GM18499 (cell line): ENCODE data around the gene HIRIP3.
A peak's percentile ranks its signal among the peaks of the same experiment; 100 is the strongest.

Experiments used
- ATAC-seq: cut with Tn5 transposase; IDR thresholded peaks from one replicate; pipeline ENCODE4 v1.9.1; 2021; ENCODE audit warnings: moderate number of reproducible peaks; ENCODE audit not compliant: insufficient read depth, unreplicated experiment

Gene HIRIP3

GRCh38 chr16:29985271-29985811 is 10.1 kb downstream of the HIRIP3 start:
- ATAC-seq, result no peak

GRCh38 chr16:29984764-29985147 is 10.7 kb downstream of the HIRIP3 start:
- no peak for ATAC-seq

GRCh38 chr16:29984137-29984763 is 11.2 kb downstream of the HIRIP3 start:
- ATAC-seq, result no peak

- ATAC-seq, result no peak
Measured at GRCh38 chr16:29983420-29984136, 11.8 kb downstream of the HIRIP3 start.

GRCh38 chr16:29982560-29983419 is 12.6 kb downstream of the HIRIP3 start:
- ATAC-seq, result no peak

- no peak for ATAC-seq
Measured at GRCh38 chr16:29978564-29979270, 16.7 kb downstream of the HIRIP3 start.

- ATAC-seq, result no peak
Measured at GRCh38 chr16:29978081-29978480, 17.3 kb downstream of the HIRIP3 start.

GRCh38 chr16:29977063-29977825 is 18.2 kb downstream of the HIRIP3 start:
- no peak for ATAC-seq

GRCh38 chr16:29975811-29976511 is 19.5 kb downstream of the HIRIP3 start:
- no peak for ATAC-seq

GRCh38 chr16:29975134-29975538 is 20.3 kb downstream of the HIRIP3 start:
- ATAC-seq, result no peak

- ATAC-seq, result no peak
Measured at GRCh38 chr16:29974291-29975133, 20.9 kb downstream of the HIRIP3 start.

- ATAC-seq, result peak; percentile 73
Measured at GRCh38 chr16:29973384-29974246, 21.8 kb downstream of the HIRIP3 start, which contains the start of gene TAOK2. TSS of gene TAOK2 (plus strand) at chr16:29973868. CDS start at chr16:29977773, 3,905 bp downstream.

GRCh38 chr16:29972992-29973383 is 22.4 kb downstream of the HIRIP3 start:
- no peak for ATAC-seq

- no peak for ATAC-seq
Measured at GRCh38 chr16:29972500-29972899, 22.9 kb downstream of the HIRIP3 start.

- no peak for ATAC-seq
Measured at GRCh38 chr16:29971304-29971703, 24.1 kb downstream of the HIRIP3 start.

GRCh38 chr16:29968205-29968604 is 27.2 kb downstream of the HIRIP3 start:
- no peak for ATAC-seq
